ENCODE measurements around the gene SAP30.

DNA sequence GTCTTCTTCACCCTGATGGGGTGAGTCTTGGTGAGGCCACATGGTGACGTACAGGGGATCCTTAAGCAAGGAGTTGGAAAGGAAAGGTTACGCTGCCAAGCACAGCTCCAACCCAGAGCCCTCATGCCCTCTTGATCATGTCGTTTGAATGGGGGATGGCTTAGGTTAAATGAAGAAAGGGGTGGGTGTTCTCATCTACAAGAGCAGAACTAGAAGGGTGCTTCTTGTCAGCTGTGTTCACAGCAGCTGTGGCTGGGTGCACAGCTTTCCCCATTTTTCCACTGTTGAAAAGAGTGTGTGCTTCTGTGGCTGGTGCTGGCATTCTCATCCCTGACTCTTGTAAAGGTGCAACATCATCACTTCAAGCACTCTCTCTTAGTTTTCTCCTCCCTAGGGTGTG lies 43.7 kb downstream of the SAP30 start:
- TF ChIP-seq, protein P1, sequence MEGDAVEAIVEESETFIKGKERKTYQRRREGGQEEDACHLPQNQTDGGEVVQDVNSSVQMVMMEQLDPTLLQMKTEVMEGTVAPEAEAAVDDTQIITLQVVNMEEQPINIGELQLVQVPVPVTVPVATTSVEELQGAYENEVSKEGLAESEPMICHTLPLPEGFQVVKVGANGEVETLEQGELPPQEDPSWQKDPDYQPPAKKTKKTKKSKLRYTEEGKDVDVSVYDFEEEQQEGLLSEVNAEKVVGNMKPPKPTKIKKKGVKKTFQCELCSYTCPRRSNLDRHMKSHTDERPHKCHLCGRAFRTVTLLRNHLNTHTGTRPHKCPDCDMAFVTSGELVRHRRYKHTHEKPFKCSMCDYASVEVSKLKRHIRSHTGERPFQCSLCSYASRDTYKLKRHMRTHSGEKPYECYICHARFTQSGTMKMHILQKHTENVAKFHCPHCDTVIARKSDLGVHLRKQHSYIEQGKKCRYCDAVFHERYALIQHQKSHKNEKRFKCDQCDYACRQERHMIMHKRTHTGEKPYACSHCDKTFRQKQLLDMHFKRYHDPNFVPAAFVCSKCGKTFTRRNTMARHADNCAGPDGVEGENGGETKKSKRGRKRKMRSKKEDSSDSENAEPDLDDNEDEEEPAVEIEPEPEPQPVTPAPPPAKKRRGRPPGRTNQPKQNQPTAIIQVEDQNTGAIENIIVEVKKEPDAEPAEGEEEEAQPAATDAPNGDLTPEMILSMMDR (IDR thresholded peaks at IDR 0.05; ENCODE audit: poor library complexity), result no peak
- TF ChIP-seq EZH2 (IDR thresholded peaks at IDR 0.05; ENCODE audit: borderline replicate concordance) (no peak), EZH2phosphoT487 (IDR thresholded peaks at IDR 0.05; ENCODE audit: low read depth, severe bottlenecking, unreplicated experiment) (no peak)
